Measurements from ENCODE around the gene HOXA3.

- TF ChIP-seq POLR2A (IDR thresholded peaks at IDR 0.05; ENCODE audit: extremely low read depth, insufficient read length) = peak; percentile 29
- peak; percentile 93 for TF ChIP-seq CTCF (IDR thresholded peaks at IDR 0.05; ENCODE audit: low read depth, low read length)
Measured at GRCh38 chr7:27150568-27151340, 1.6 kb downstream of the HOXA3 start.

All from NB4 (cell line).